Prostate gland (tissue), 2 donors: ENCODE data around the gene RAPGEF2. TPM values are rescaled to one million over a fixed set of nuclear protein-coding genes. Genes with fewer than 3 reads are reported as not detected.

Experiments used
- DNase-seq: peaks from one replicate; pipeline ENCODE4 v3.0.0-alpha.2; 2019; ENCODE audit warnings: low spot score
- H3K27ac ChIP-seq, 2 donors: fragments of 200-600 bp; sonication (generic); 2 replicates each; pipeline ENCODE4 v1.5.1; 2017 to 2019
- H3K27me3 ChIP-seq: fragments of 200-600 bp; sonication (generic); replicated peaks from 2 replicates; pipeline ENCODE4 v1.5.1; 2019; ENCODE audit not compliant: insufficient read depth
- H3K36me3 ChIP-seq, 2 donors: fragments of 200-600 bp; sonication (generic); 1 replicate in 1 of 2; 2 replicates in 1 of 2; pipeline versions ENCODE4 v1.5.1 to v1.8.1; 2017 to 2019
- H3K4me1 ChIP-seq: fragments of 200-600 bp; sonication (generic); replicated peaks from 2 replicates; pipeline ENCODE4 v1.5.1; 2019
- H3K4me3 ChIP-seq, 2 donors: fragments of 200-600 bp; sonication (generic); 2 replicates each; pipeline ENCODE4 v1.5.1; 2017 to 2019
- H3K9me3 ChIP-seq: fragments of 200-600 bp; sonication (generic); 2 replicates; pipeline ENCODE4 v1.5.1; 2017
- CTCF ChIP-seq, 4 experiments: fragments of 200-600 bp in 2 of 4; fragments of 450-650 bp in 2 of 4; sonication (generic) in 2 of 4; IDR thresholded peaks; 1 replicate in 3 of 4; 2 replicates in 1 of 4; pipeline ENCODE4 v1.5.1; 2016 to 2019; ENCODE audit warnings: antibody characterized with exemption in 4 of 4, mild to moderate bottlenecking in 2 of 4, moderate library complexity in 2 of 4
- POLR2A ChIP-seq: fragments of 450-650 bp; IDR thresholded peaks from one replicate; pipeline ENCODE4 v1.6.1; 2016; ENCODE audit warnings: antibody characterized with exemption, mild to moderate bottlenecking
- POLR2AphosphoS5 ChIP-seq: sonication (generic); formaldehyde crosslinking; IDR thresholded peaks from one replicate; pipeline ENCODE4 v1.6.1; 2017; ENCODE audit warnings: antibody characterized with exemption
- WGBS: methylation state at CpG from one replicate; pipeline ENCODE4 v1.1.5; 2018; 5-methylcytosine and 5-hydroxymethylcytosine counted together
- intact Hi-C: fragments of 100-400 bp; cut with DNase I; formaldehyde crosslinking; loops from one replicate; pipeline ENCODE4 v1.14.2; 2022
- total RNA-seq, 2 donors: library from RNA; depleted of rRNA; stranded (reverse); fragments of >200 nt; gene quantifications; one replicate each; pipeline ENCODE4 v1.1.0, GENCODE V29; 2016

RAPGEF2 gene
- total RNA-seq, 2 donors from 2014 or later: 29.2 to 29.5 TPM

DNA sequence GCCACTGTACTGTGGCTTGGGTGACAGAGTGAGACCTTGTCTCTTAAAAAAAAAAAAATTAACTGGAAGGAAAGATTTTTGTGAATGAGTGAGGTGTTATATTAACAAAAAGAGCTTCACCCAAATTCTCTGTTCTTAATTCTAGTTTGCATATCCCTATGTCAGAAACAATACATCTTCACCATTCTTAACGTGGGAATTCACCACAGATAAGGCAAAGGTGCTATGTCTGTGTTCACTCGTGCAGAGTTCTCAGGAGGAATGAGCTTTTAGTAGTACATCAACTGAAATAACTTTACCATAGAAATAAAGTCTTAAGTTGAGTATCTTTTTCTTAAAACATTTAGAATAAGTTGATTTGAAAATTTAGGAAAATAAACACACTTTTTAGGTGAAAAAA is 135.1 kb downstream of the RAPGEF2 start:
- 81% methylated on average over 2 of the region's 2 CpGs for WGBS
- no peaks in the 10 kb centered on the region for H3K27me3 ChIP-seq
- H3K36me3 ChIP-seq: no peaks in the 10 kb centered on the region
- TF ChIP-seq POLR2A: no peak
- TF ChIP-seq CTCF (IDR thresholded peaks at IDR 0.05): no peak
- TF ChIP-seq POLR2AphosphoS5: no peak
- no peak overlapping the region for H3K4me3 ChIP-seq
- no peak overlapping the region for H3K27ac ChIP-seq
- no peaks in the 10 kb centered on the region for H3K9me3 ChIP-seq
- H3K4me1 ChIP-seq: no peaks in the 10 kb centered on the region
- DNase-seq: no peak
- intact Hi-C loops: no loop called here

- 43% methylated on average over 2 of the region's 2 CpGs for WGBS
- H3K27ac ChIP-seq: no peak overlapping the region
- DNase-seq: no peak
- no peaks in the 10 kb centered on the region for H3K36me3 ChIP-seq
- no peaks in the 10 kb centered on the region for H3K27me3 ChIP-seq
- intact Hi-C loops: no loop called here
- H3K4me3 ChIP-seq: no peak overlapping the region
- no peaks in the 10 kb centered on the region for H3K9me3 ChIP-seq
- no peaks in the 10 kb centered on the region for H3K4me1 ChIP-seq
- TF ChIP-seq CTCF (IDR thresholded peaks at IDR 0.05) (no peak), POLR2A (no peak), POLR2AphosphoS5 (no peak)
Observed at GRCh38 chr4:159238631-159239030, 135.8 kb downstream of the RAPGEF2 start.

DNA sequence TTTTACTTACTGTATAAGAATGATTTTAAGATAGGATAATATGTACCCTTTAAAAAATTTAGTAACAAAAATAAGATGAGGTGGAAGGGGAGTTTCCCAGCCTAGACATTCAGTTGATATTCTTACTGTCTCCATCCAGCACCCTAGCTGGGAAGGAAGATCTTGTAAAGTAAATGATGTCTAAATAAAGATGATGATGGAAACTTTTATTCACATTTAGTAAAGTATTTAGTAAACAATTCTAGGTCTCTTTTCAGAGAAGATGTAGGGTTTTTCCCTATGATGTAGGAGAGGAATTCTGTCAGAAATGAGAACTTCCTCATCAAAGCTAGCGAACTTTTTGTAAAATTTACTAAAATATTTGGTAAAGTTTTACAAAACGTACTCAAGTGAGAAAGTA is 136.8 kb downstream of the RAPGEF2 start:
- 92% methylated on average over 2 of the region's 2 CpGs for WGBS

DNA sequence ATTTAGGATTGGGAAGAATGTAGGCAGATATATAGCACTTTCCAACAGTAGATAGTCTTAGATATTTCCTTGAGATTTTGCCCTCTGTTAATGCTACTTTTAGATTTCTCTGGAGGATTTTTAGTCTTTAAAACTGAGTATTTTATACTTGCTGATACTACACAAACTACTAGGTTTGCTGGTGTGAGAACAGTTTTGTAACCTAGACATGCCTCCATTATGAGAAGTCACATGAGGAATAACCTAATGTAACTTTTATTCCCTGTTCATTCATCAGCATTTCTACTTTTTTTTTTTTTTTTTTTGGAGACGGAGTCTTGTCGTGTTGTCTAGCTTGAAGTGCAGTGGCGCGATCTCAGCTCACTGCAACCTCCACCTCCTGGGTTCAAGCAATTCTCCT is 137.2 kb downstream of the RAPGEF2 start:
- H3K27me3 ChIP-seq: no peaks in the 10 kb centered on the region
- 97% methylated on average over 4 of the region's 4 CpGs for WGBS

More for the DNA sequence above, 136.8 kb downstream of the RAPGEF2 start:
- no peak for TF ChIP-seq CTCF (IDR thresholded peaks at IDR 0.05)
- TF ChIP-seq POLR2AphosphoS5: no peak
- no peak for TF ChIP-seq POLR2A
- Histone ChIP-seq H3K9me3 (no peaks in the 10 kb centered on the region), H3K27me3 (no peaks in the 10 kb centered on the region), H3K4me3 (no peak overlapping the region), H3K4me1 (no peaks in the 10 kb centered on the region), H3K36me3 (no peaks in the 10 kb centered on the region), H3K27ac (no peak overlapping the region)
- intact Hi-C loops: no loop called here
- no peak for DNase-seq

More for the DNA sequence above, 137.2 kb downstream of the RAPGEF2 start:
- H3K27ac ChIP-seq: no peak overlapping the region
- intact Hi-C loops: no loop called here
- no peak for DNase-seq
- H3K4me3 ChIP-seq: no peak overlapping the region
- TF ChIP-seq CTCF (IDR thresholded peaks at IDR 0.05) (no peak), POLR2A (no peak), POLR2AphosphoS5 (no peak)
- no peaks in the 10 kb centered on the region for H3K4me1 ChIP-seq
- H3K9me3 ChIP-seq: no peaks in the 10 kb centered on the region
- H3K36me3 ChIP-seq: no peaks in the 10 kb centered on the region
